Naive thymus-derived CD4-positive, alpha-beta T cell (primary cell): ENCODE measurements around the gene ARHGEF26. TPM values are rescaled to one million over a fixed set of nuclear protein-coding genes. Genes with fewer than 3 reads are reported as not detected.

Source experiments
- ATAC-seq: fragments of 150-1000 bp; cut with Tn5 transposase; 2 replicates; pipeline ENCODE4 v1.10.0; 2021; ENCODE audit warnings: mild to moderate bottlenecking, moderate library complexity
- CTCF ChIA-PET: fragments of 350-600 bp; sonication (Branson Sonifier 250); formaldehyde crosslinking; loops from one replicate; lab custom pipeline; 2021; ENCODE audit warnings: antibody characterized with exemption; lab: Charles Lee
- POLR2A ChIA-PET: fragments of 350-600 bp; sonication (Branson Sonifier 250); formaldehyde crosslinking; loops from one replicate; lab custom pipeline; 2021; ENCODE audit warnings: antibody characterized with exemption, inconsistent platforms; lab: Charles Lee
- DNase-seq, 9 donors: peaks; one replicate each; pipeline versions ENCODE4 v3.0.0 to v3.0.0-alpha.2; 2020 to 2022; ENCODE audit warnings: mixed read lengths in 1 of 9
- H3K27ac ChIP-seq: one replicate; pipeline ENCODE4 v1.7.0; 2013; ENCODE audit warnings: mild to moderate bottlenecking, low read depth, low read length, moderate library complexity
- H3K27me3 ChIP-seq, 2 donors: one replicate each; pipeline ENCODE4 v1.7.0; 2013; ENCODE audit warnings: low read length in 2 of 2, mild to moderate bottlenecking in 2 of 2, moderate library complexity in 2 of 2; ENCODE audit not compliant: control insufficient read depth in 2 of 2, insufficient read depth in 2 of 2
- H3K36me3 ChIP-seq, 3 experiments: 1 replicate in 2 of 3; 2 replicates in 1 of 3; pipeline ENCODE4 v1.7.0; 2013; ENCODE audit warnings: low read length in 3 of 3, mild to moderate bottlenecking in 3 of 3, moderate library complexity in 1 of 3; ENCODE audit not compliant: insufficient read depth in 3 of 3, control insufficient read depth in 2 of 3
- H3K4me1 ChIP-seq, 2 donors: one replicate each; pipeline ENCODE4 v1.7.0; 2013; ENCODE audit warnings: low read length in 2 of 2, mild to moderate bottlenecking in 2 of 2, moderate library complexity in 1 of 2; ENCODE audit not compliant: control insufficient read depth in 2 of 2, insufficient read depth in 2 of 2
- H3K4me3 ChIP-seq: 2 replicates; pipeline ENCODE4 v1.7.0; 2013; ENCODE audit warnings: mild to moderate bottlenecking, low read length
- H3K9me3 ChIP-seq, 3 experiments: 1 replicate in 2 of 3; 2 replicates in 1 of 3; pipeline ENCODE4 v1.7.0; 2013; ENCODE audit warnings: low read length in 3 of 3; ENCODE audit not compliant: control insufficient read depth in 2 of 3
- H3K27ac Mint-ChIP-seq, 9 donors: one replicate each; pipeline ENCODE4 v1.8.0; 2020 to 2022; ENCODE audit warnings: mixed read lengths in 9 of 9, mild to moderate bottlenecking in 8 of 9, moderate library complexity in 5 of 9, inconsistent platforms in 2 of 9
- H3K27me3 Mint-ChIP-seq, 5 donors: one replicate each; pipeline ENCODE4 v1.8.0; 2021 to 2022; ENCODE audit warnings: mixed read lengths in 5 of 5, mild to moderate bottlenecking in 1 of 5
- H3K36me3 Mint-ChIP-seq, 5 donors: one replicate each; pipeline ENCODE4 v1.8.0; 2020 to 2022; ENCODE audit warnings: mixed read lengths in 5 of 5, mild to moderate bottlenecking in 3 of 5, inconsistent platforms in 1 of 5
- H3K4me1 Mint-ChIP-seq, 7 donors: one replicate each; pipeline ENCODE4 v1.8.0; 2020 to 2022; ENCODE audit warnings: mixed read lengths in 7 of 7, mild to moderate bottlenecking in 3 of 7, inconsistent platforms in 1 of 7
- H3K4me3 Mint-ChIP-seq, 10 donors: one replicate each; pipeline ENCODE4 v1.8.0; 2020 to 2022; ENCODE audit warnings: mild to moderate bottlenecking in 10 of 10, mixed read lengths in 10 of 10, moderate library complexity in 6 of 10, inconsistent platforms in 2 of 10
- H3K9me3 Mint-ChIP-seq, 11 donors: one replicate each; pipeline ENCODE4 v1.8.0; 2020 to 2022; ENCODE audit warnings: mixed read lengths in 11 of 11, mild to moderate bottlenecking in 4 of 11, inconsistent platforms in 1 of 11, moderate library complexity in 1 of 11
- intact Hi-C, 2 donors: fragments of 100-400 bp; cut with micrococcal nuclease; formaldehyde crosslinking; loops; one replicate each; pipeline ENCODE4 v1.15.1; 2023
- polyA plus RNA-seq, 2 donors: library from polyadenylated mRNA; unstranded; fragments of 300-500 nt; fragmentation: Illumina TruSeq; gene quantifications; one replicate each; pipeline ENCODE4 v1.2.3, GENCODE V29; 2021
- total RNA-seq, 6 experiments: library from RNA in 5 of 6; stranded (reverse) in 5 of 6; gene quantifications; 1 replicate in 5 of 6; 2 replicates in 1 of 6; pipeline ENCODE4 v1.2.3 and lab custom pipeline; 2021 to 2026

ARHGEF26 gene
- total and polyA plus RNA-seq, 7 experiments from 2014 or later = 0.08 to 0.35 (median 0.12) TPM; not detected in 3

- no peaks in the 10 kb centered on the region for H3K36me3 ChIP-seq
- no peak overlapping the region for H3K27ac ChIP-seq
- intact Hi-C loops = no loop called here
- POLR2A ChIA-PET = no interaction called here
- no peaks in the 10 kb centered on the region for H3K4me1 Mint-ChIP-seq
- H3K4me3 Mint-ChIP-seq = no peak overlapping the region
- no peaks in the 10 kb centered on the region for H3K4me1 ChIP-seq
- CTCF ChIA-PET = no interaction called here
- no peak for ATAC-seq
- DNase-seq = no peak
- H3K27me3 Mint-ChIP-seq = peaks cover 0 to 29% (median 12%) of the 10 kb centered on the region in 5 donors
- no peaks in the 10 kb centered on the region for H3K9me3 ChIP-seq
- no peak overlapping the region for H3K27ac Mint-ChIP-seq
- no peaks in the 10 kb centered on the region for H3K36me3 Mint-ChIP-seq
- H3K9me3 Mint-ChIP-seq = no peaks in the 10 kb centered on the region
- H3K4me3 ChIP-seq = no peak overlapping the region
- H3K27me3 ChIP-seq = no peaks in the 10 kb centered on the region
Observed at GRCh38 chr3:154164387-154164786, 43.2 kb downstream of the ARHGEF26 start.

DNA sequence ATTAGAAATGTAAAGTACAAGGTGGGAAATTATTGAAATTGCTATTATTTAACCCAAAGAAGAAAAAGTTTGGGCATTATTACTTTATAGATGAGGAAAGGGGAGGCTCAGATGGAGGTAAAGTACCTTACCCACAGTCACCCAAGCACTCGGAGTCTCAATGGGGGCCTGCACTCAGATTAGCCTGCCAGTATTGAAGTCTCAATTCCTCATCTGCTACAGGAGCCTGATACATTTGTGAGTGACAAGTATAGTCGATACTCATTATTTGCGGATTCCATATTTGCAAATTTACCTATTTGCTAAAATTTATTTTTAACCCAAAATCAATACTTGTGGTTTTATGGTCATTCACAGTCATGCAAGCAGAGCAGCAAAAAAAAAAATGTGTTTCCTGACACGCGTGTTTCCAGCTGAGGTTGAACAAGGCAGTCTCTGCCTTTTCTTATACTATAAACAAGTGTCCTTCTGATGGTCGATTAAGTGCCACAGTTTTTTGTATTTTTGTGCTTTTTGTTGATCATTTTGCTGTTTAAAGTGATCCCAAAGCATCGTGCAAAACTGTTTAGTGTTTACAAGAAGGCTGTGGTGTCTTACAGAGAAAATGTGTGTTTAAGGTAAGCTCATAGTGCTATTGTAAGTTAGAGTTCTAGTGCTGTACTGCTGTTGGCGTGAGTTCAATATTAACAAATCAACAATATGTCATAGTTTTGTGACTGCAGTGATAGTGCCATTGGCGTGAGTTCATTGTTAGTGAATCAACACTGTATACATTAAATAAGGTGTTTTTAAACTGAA, 48.0 kb downstream of the ARHGEF26 start:
- no peak overlapping the region for H3K27ac Mint-ChIP-seq

GRCh38 chr3:154169796-154170110, 48.6 kb downstream of the ARHGEF26 start:
- intact Hi-C loops = no loop called here
- POLR2A ChIA-PET = no interaction called here
- no peak overlapping the region for H3K27ac ChIP-seq
- CTCF ChIA-PET = no interaction called here
- peaks cover 0 to 1% (median 0%) of the 10 kb centered on the region in 11 donors for H3K9me3 Mint-ChIP-seq
- H3K4me1 ChIP-seq = no peaks in the 10 kb centered on the region
- DNase-seq (no peak), ATAC-seq (no peak)
- no peaks in the 10 kb centered on the region for H3K4me1 Mint-ChIP-seq
- no peak overlapping the region for H3K27ac Mint-ChIP-seq
- no peaks in the 10 kb centered on the region for H3K9me3 ChIP-seq
- H3K4me3 Mint-ChIP-seq = no peak overlapping the region
- H3K4me3 ChIP-seq = no peak overlapping the region
- H3K36me3 ChIP-seq = no peaks in the 10 kb centered on the region
- H3K36me3 Mint-ChIP-seq = no peaks in the 10 kb centered on the region
- H3K27me3 ChIP-seq = no peaks in the 10 kb centered on the region
- peaks cover 5 to 45% (median 15%) of the 10 kb centered on the region in 5 donors for H3K27me3 Mint-ChIP-seq

More for the DNA sequence above, 48.0 kb downstream of the ARHGEF26 start:
- Mint-ChIP-seq H3K4me3 (no peak overlapping the region), H3K9me3 (peaks cover 0 to 1% (median 0%) of the 10 kb centered on the region in 11 donors), H3K4me1 (no peaks in the 10 kb centered on the region), H3K27me3 (peaks cover 5 to 45% (median 15%) of the 10 kb centered on the region in 5 donors), H3K36me3 (no peaks in the 10 kb centered on the region)
- no peaks in the 10 kb centered on the region for H3K9me3 ChIP-seq
- intact Hi-C loops = no loop called here
- DNase-seq (no peak), ATAC-seq (no peak)
- no peaks in the 10 kb centered on the region for H3K36me3 ChIP-seq
- no peak overlapping the region for H3K4me3 ChIP-seq
- no peak overlapping the region for H3K27ac ChIP-seq
- H3K27me3 ChIP-seq = no peaks in the 10 kb centered on the region
- ChIA-PET POLR2A (no interaction called here), CTCF (no interaction called here)
- H3K4me1 ChIP-seq = no peaks in the 10 kb centered on the region

DNA sequence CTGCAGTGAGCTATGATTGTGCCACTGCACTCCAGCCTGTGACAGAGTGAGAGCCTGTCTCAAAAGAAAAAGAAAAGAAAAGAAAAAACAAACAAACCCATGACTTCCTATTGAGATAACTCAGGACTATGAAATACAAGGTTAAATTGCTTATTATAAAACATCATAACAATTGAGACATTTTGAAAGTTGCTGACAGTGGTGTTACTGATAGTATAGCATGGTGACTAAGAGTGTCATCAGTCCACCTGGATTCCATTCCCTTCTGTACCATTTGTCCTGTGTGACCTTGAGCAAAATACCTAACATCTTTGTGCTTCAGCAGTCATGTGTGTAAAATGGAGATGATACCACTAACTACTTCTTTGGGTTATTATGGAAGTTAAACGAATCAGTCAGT, 49.1 kb downstream of the ARHGEF26 start:
- Mint-ChIP-seq H3K4me3 (no peak overlapping the region), H3K4me1 (no peaks in the 10 kb centered on the region), H3K27ac (no peak overlapping the region), H3K9me3 (peaks cover 0 to 1% (median 0%) of the 10 kb centered on the region in 11 donors), H3K27me3 (peaks cover 5 to 45% (median 15%) of the 10 kb centered on the region in 5 donors), H3K36me3 (no peaks in the 10 kb centered on the region)
- Histone ChIP-seq H3K27ac (no peak overlapping the region), H3K27me3 (no peaks in the 10 kb centered on the region), H3K9me3 (no peaks in the 10 kb centered on the region), H3K4me1 (no peaks in the 10 kb centered on the region), H3K4me3 (no peak overlapping the region), H3K36me3 (no peaks in the 10 kb centered on the region)
- DNase-seq (no peak), ATAC-seq (no peak)
- intact Hi-C loops = no loop called here
- ChIA-PET POLR2A (no interaction called here), CTCF (no interaction called here)

DNA sequence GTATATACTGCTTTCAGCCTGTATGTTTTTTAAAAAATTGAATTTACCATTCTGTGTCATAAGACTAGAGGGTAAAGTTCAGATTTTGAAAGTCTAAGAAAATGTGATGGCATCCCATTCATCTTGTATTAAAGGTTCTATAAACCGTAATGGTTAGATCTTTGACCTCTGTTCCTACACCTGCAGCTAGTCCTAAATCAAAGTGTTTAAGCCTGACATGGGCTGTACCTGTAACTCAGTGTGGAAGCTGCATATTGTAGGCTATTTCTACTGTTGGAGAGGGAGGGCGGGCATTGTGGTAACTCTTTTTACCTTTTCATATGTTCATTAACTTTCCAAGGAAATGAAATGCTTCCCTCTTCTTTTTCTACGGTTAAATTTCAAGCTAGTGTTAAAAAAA, 53.9 kb downstream of the ARHGEF26 start:
- intact Hi-C loops = no loop called here
- no peaks in the 10 kb centered on the region for H3K27me3 ChIP-seq

GRCh38 chr3:154176036-154176435, 54.8 kb downstream of the ARHGEF26 start:
- Mint-ChIP-seq H3K36me3 (no peaks in the 10 kb centered on the region), H3K27me3 (peaks cover 2 to 10% (median 5%) of the 10 kb centered on the region in 5 donors), H3K9me3 (peaks cover 0 to 6% (median 0%) of the 10 kb centered on the region in 11 donors), H3K4me1 (peaks cover 0 to 2% (median 0%) of the 10 kb centered on the region in 7 donors), H3K27ac (no peak overlapping the region), H3K4me3 (no peak overlapping the region)
- CTCF ChIA-PET = no interaction called here
- intact Hi-C loops = no loop called here
- Histone ChIP-seq H3K4me3 (no peak overlapping the region), H3K27ac (no peak overlapping the region), H3K27me3 (no peaks in the 10 kb centered on the region), H3K36me3 (no peaks in the 10 kb centered on the region), H3K4me1 (no peaks in the 10 kb centered on the region), H3K9me3 (no peaks in the 10 kb centered on the region)
- no peak for DNase-seq
- no peak for ATAC-seq
- POLR2A ChIA-PET = no interaction called here

More for the DNA sequence above, 53.9 kb downstream of the ARHGEF26 start:
- H3K4me1 Mint-ChIP-seq = peaks cover 0 to 2% (median 0%) of the 10 kb centered on the region in 7 donors
- no peak overlapping the region for H3K27ac ChIP-seq
- no peaks in the 10 kb centered on the region for H3K9me3 ChIP-seq
- ChIA-PET CTCF (no interaction called here), POLR2A (no interaction called here)
- no peaks in the 10 kb centered on the region for H3K36me3 ChIP-seq
- ATAC-seq (no peak), DNase-seq (no peak)
- no peaks in the 10 kb centered on the region for H3K4me1 ChIP-seq
- no peaks in the 10 kb centered on the region for H3K36me3 Mint-ChIP-seq
- no peak overlapping the region for H3K4me3 ChIP-seq
- peaks cover 0 to 6% (median 0%) of the 10 kb centered on the region in 11 donors for H3K9me3 Mint-ChIP-seq
- no peak overlapping the region for H3K4me3 Mint-ChIP-seq
- no peak overlapping the region for H3K27ac Mint-ChIP-seq
- H3K27me3 Mint-ChIP-seq = peaks cover 2 to 18% (median 6%) of the 10 kb centered on the region in 5 donors

DNA sequence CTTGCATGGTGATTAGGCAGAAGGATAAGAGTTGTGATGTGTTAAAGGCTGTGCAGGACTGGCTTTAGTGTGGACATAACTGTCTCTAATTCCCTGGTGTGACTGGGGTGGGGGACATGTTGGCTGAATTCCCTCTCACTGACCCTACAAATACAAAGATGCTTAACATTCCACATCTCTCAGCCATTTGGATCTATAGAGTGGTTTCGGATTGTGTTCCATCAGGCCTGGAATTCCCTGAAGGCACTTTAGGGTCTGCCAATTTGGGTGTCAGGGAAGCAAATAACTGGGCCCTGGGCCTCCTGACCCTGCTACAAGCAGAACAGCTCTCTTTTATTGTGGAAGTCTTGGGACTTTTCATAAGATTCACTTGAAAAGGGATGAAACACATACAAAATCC, 56.2 kb downstream of the ARHGEF26 start:
- no peak overlapping the region for H3K4me3 Mint-ChIP-seq
- no peaks in the 10 kb centered on the region for H3K9me3 ChIP-seq

More for the DNA sequence above, 56.2 kb downstream of the ARHGEF26 start:
- intact Hi-C loops = no loop called here
- peaks cover 1 to 10% (median 8%) of the 10 kb centered on the region in 5 donors for H3K27me3 Mint-ChIP-seq
- ChIA-PET POLR2A (no interaction called here), CTCF (no interaction called here)
- H3K4me1 Mint-ChIP-seq = peaks cover 0 to 2% (median 0%) of the 10 kb centered on the region in 7 donors
- Histone ChIP-seq H3K27ac (no peak overlapping the region), H3K27me3 (no peaks in the 10 kb centered on the region), H3K4me1 (no peaks in the 10 kb centered on the region), H3K36me3 (no peaks in the 10 kb centered on the region), H3K4me3 (no peak overlapping the region)
- DNase-seq (no peak), ATAC-seq (no peak)
- H3K9me3 Mint-ChIP-seq = peaks cover 0 to 6% (median 0%) of the 10 kb centered on the region in 11 donors
- no peaks in the 10 kb centered on the region for H3K36me3 Mint-ChIP-seq
- H3K27ac Mint-ChIP-seq = no peak overlapping the region
